Common myeloid progenitor, CD34-positive (primary cell): ENCODE results near the gene PNMA1.

Source experiments
- CTCF ChIA-PET: fragments of 350-600 bp; sonication (Branson Sonifier 250); formaldehyde crosslinking; loops from one replicate; lab custom pipeline; 2021; ENCODE audit warnings: antibody characterized with exemption; lab: Charles Lee
- POLR2A ChIA-PET: fragments of 350-600 bp; sonication (Branson Sonifier 250); formaldehyde crosslinking; loops from one replicate; lab custom pipeline; 2021; ENCODE audit warnings: antibody characterized with exemption; lab: Charles Lee
- DNase-seq, 3 donors: peaks; one replicate each; pipeline versions ENCODE4 v3.0.0 to v3.0.0-alpha.2; 2013
- H3K27ac ChIP-seq, 2 experiments: 1 replicate in 1 of 2; 2 replicates in 1 of 2; pipeline ENCODE4 v1.7.0; 2013; ENCODE audit warnings: inconsistent platforms in 2 of 2, low read length in 2 of 2, mild to moderate bottlenecking in 2 of 2, low read depth in 1 of 2, moderate library complexity in 1 of 2; ENCODE audit not compliant: severe bottlenecking in 2 of 2, insufficient read depth in 1 of 2, poor library complexity in 1 of 2
- H3K27me3 ChIP-seq, 5 experiments: replicated peaks in 2 of 5; 1 replicate in 3 of 5; 2 replicates in 2 of 5; pipeline versions ENCODE4 v1.6.1 to v1.7.0; 2013; ENCODE audit warnings: low read length in 4 of 5, mild to moderate bottlenecking in 2 of 5, moderate library complexity in 2 of 5, inconsistent platforms in 1 of 5; ENCODE audit not compliant: insufficient read depth in 5 of 5, control insufficient read depth in 4 of 5
- H3K36me3 ChIP-seq, 4 experiments: 1 replicate in 2 of 4; 2 replicates in 2 of 4; pipeline versions ENCODE4 v1.6.1 to v1.7.0; 2013; ENCODE audit warnings: low read length in 3 of 4, control low read depth in 1 of 4, mild to moderate bottlenecking in 1 of 4; ENCODE audit not compliant: control insufficient read depth in 4 of 4, insufficient read depth in 4 of 4
- H3K4me1 ChIP-seq, 4 experiments: 1 replicate in 3 of 4; 2 replicates in 1 of 4; pipeline versions ENCODE4 v1.6.1 to v1.7.1; 2013; ENCODE audit warnings: low read length in 3 of 4, mild to moderate bottlenecking in 3 of 4, control low read depth in 1 of 4, inconsistent platforms in 1 of 4, moderate library complexity in 1 of 4; ENCODE audit not compliant: control insufficient read depth in 4 of 4, insufficient read depth in 4 of 4; ENCODE audit errors: control extremely low read depth in 1 of 4
- H3K4me3 ChIP-seq, 7 experiments: 1 replicate in 4 of 7; 2 replicates in 3 of 7; pipeline versions ENCODE4 v1.5.1 to v1.7.0; 2013; ENCODE audit warnings: mild to moderate bottlenecking in 7 of 7, low read length in 6 of 7, moderate library complexity in 6 of 7, inconsistent platforms in 2 of 7, low read depth in 2 of 7, control low read depth in 1 of 7; ENCODE audit not compliant: insufficient read depth in 4 of 7, control insufficient read depth in 1 of 7; ENCODE audit errors: extremely low read depth in 1 of 7
- H3K9me3 ChIP-seq, 5 experiments: 1 replicate in 4 of 5; 2 replicates in 1 of 5; pipeline versions ENCODE4 v1.6.1 to v1.7.1; 2013; ENCODE audit warnings: low read length in 4 of 5, mild to moderate bottlenecking in 2 of 5, inconsistent platforms in 1 of 5, low read depth in 1 of 5, moderate library complexity in 1 of 5; ENCODE audit not compliant: control insufficient read depth in 4 of 5, insufficient read depth in 2 of 5; ENCODE audit errors: control extremely low read depth in 1 of 5
- WGBS: methylation state at CpG from one replicate; pipeline ENCODE4 v1.1.5; 2013; ENCODE audit not compliant: insufficient coverage; 5-methylcytosine and 5-hydroxymethylcytosine counted together

The PNMA1 gene

GRCh38 chr14:73755434-73756014, 41.3 kb upstream of the PNMA1 start:
- WGBS: 4% methylated on average over 4 of the region's 5 CpGs
- DNase-seq: no peak

GRCh38 chr14:73754911-73755360, 40.8 kb upstream of the PNMA1 start:
- ChIA-PET CTCF (interaction anchor here (0.7 to 11.3 kb wide), 12 partner anchors 10 to 79 kb away, joined by 3 to 225 read pairs (median 4); no protein-coding TSS in a partner anchor), POLR2A (interaction anchor here (0.7 to 3.8 kb wide), 6 partner anchors 8 to 565 kb away, joined by 3 to 112 read pairs (median 4); no protein-coding TSS in a partner anchor)
- Histone ChIP-seq H3K4me3 (peak overlapping the region in 5 of 7 experiments; percentile 39 to 84 (median 61)), H3K27me3 (no peaks in the 10 kb centered on the region), H3K27ac (peak overlapping the region; percentile 99), H3K9me3 (no peaks in the 10 kb centered on the region), H3K4me1 (peaks cover 35 to 93% (median 90%) of the 10 kb centered on the region in 4 experiments), H3K36me3 (peaks cover 0 to 41% (median 3%) of the 10 kb centered on the region in 4 experiments)
- 24% methylated on average over 5 of the region's 8 CpGs for WGBS
- DNase-seq: no peak

More at GRCh38 chr14:73755434-73756014, 41.3 kb upstream of the PNMA1 start:
- H3K36me3 ChIP-seq: peaks cover 0 to 37% (median 3%) of the 10 kb centered on the region in 4 experiments
- H3K4me1 ChIP-seq: peaks cover 33 to 90% (median 87%) of the 10 kb centered on the region in 4 experiments
- H3K27me3 ChIP-seq: no peaks in the 10 kb centered on the region
- ChIA-PET POLR2A (interaction anchor here (1.1 to 3.8 kb wide), 4 partner anchors 9 to 32 kb away, joined by 3 to 112 read pairs (median 15); no protein-coding TSS in a partner anchor), CTCF (interaction anchor here (0.7 to 11.3 kb wide), 7 partner anchors 10 to 30 kb away, joined by 3 to 225 read pairs (median 25); no protein-coding TSS in a partner anchor)
- H3K4me3 ChIP-seq: peak overlapping the region in 5 of 7 experiments; percentile 16 to 88 (median 72)
- H3K27ac ChIP-seq: peak overlapping the region; percentile 99
- H3K9me3 ChIP-seq: no peaks in the 10 kb centered on the region

- DNase-seq: peak; percentile 88 to 97 (median 97)
- H3K27ac ChIP-seq: peak overlapping the region; percentile 99
- no peaks in the 10 kb centered on the region for H3K9me3 ChIP-seq
- ChIA-PET CTCF (interaction anchor here (0.7 to 11.3 kb wide), 14 partner anchors 8 to 80 kb away, joined by 3 to 225 read pairs (median 6); no protein-coding TSS in a partner anchor), POLR2A (interaction anchor here (0.7 to 3.8 kb wide), 11 partner anchors 7 to 564 kb away, joined by 3 to 112 read pairs (median 4); no protein-coding TSS in a partner anchor)
- H3K4me1 ChIP-seq: peaks cover 37 to 98% (median 97%) of the 10 kb centered on the region in 4 experiments
- no peaks in the 10 kb centered on the region for H3K27me3 ChIP-seq
- peak overlapping the region; percentile 20 to 84 (median 59) for H3K4me3 ChIP-seq
- H3K36me3 ChIP-seq: peaks cover 0 to 42% (median 3%) of the 10 kb centered on the region in 4 experiments
- WGBS: 4% methylated on average over 13 of the region's 14 CpGs
Measured at GRCh38 chr14:73753887-73754795, 40.0 kb upstream of the PNMA1 start.

- peaks cover 37 to 99% (median 96%) of the 10 kb centered on the region in 4 experiments for H3K4me1 ChIP-seq
- ChIA-PET CTCF (interaction anchor here (0.7 to 11.3 kb wide), 10 partner anchors 9 to 73 kb away, joined by 3 to 225 read pairs (median 8); no protein-coding TSS in a partner anchor), POLR2A (interaction anchor here (0.5 to 3.8 kb wide), 10 partner anchors 9 to 70 kb away, joined by 3 to 112 read pairs (median 5); no protein-coding TSS in a partner anchor)
- no peaks in the 10 kb centered on the region for H3K9me3 ChIP-seq
- H3K27me3 ChIP-seq: no peaks in the 10 kb centered on the region
- peak; percentile 98 to 100 (median 99) for DNase-seq
- H3K27ac ChIP-seq: peak overlapping the region; percentile 99
- H3K36me3 ChIP-seq: peaks cover 0 to 42% (median 3%) of the 10 kb centered on the region in 4 experiments
- peak overlapping the region in 6 of 7 experiments; percentile 37 to 84 (median 60) for H3K4me3 ChIP-seq
- 0% methylated on average over 7 of the region's 9 CpGs for WGBS
Measured at GRCh38 chr14:73753124-73753886, 39.1 kb upstream of the PNMA1 start.

- CTCF ChIA-PET: interaction anchor here (0.7 to 11.3 kb wide), 12 partner anchors 7 to 74 kb away, joined by 3 to 225 read pairs (median 6); a partner anchor contains a TSS
- POLR2A ChIA-PET: interaction anchor here (1.2 to 3.8 kb wide), 7 partner anchors 10 to 71 kb away, joined by 3 to 112 read pairs (median 4); no protein-coding TSS in a partner anchor
- 38% methylated on average over 6 of the region's 7 CpGs for WGBS
- no peaks in the 10 kb centered on the region for H3K27me3 ChIP-seq
- peak in 2 of 3 donors; percentile 73 to 74 for DNase-seq
- peaks cover 31 to 99% (median 95%) of the 10 kb centered on the region in 4 experiments for H3K4me1 ChIP-seq
- peak overlapping the region; percentile 95 to 99 for H3K27ac ChIP-seq
- peak overlapping the region in 4 of 7 experiments; percentile 33 to 84 (median 58) for H3K4me3 ChIP-seq
- H3K9me3 ChIP-seq: no peaks in the 10 kb centered on the region
- H3K36me3 ChIP-seq: peaks cover 0 to 39% (median 3%) of the 10 kb centered on the region in 4 experiments
Measured at GRCh38 chr14:73752297-73752992, 38.3 kb upstream of the PNMA1 start.
